ENCODE measurements around the gene HJV.

HJV gene

DNA sequence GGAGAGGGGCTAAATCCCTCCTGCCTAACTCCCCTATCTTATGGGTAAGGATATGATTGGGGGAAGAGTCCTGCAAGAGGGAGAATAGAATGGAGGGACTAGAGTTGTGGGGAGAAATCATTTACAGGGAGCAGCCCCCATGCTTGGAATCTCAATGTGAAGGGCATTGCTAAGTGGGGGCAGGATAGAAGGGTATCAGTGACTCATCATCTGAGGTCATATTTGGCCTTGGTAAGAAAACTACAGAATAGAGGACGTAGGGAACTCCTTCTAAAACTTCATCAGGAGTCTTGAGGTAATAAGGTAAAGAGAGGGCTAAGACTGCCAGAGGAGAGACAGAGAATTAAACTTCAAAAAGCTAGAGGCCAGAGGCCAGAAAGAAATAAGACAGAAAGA, 487 bp downstream of the HJV start:
- no peak for DNase-seq

DNA sequence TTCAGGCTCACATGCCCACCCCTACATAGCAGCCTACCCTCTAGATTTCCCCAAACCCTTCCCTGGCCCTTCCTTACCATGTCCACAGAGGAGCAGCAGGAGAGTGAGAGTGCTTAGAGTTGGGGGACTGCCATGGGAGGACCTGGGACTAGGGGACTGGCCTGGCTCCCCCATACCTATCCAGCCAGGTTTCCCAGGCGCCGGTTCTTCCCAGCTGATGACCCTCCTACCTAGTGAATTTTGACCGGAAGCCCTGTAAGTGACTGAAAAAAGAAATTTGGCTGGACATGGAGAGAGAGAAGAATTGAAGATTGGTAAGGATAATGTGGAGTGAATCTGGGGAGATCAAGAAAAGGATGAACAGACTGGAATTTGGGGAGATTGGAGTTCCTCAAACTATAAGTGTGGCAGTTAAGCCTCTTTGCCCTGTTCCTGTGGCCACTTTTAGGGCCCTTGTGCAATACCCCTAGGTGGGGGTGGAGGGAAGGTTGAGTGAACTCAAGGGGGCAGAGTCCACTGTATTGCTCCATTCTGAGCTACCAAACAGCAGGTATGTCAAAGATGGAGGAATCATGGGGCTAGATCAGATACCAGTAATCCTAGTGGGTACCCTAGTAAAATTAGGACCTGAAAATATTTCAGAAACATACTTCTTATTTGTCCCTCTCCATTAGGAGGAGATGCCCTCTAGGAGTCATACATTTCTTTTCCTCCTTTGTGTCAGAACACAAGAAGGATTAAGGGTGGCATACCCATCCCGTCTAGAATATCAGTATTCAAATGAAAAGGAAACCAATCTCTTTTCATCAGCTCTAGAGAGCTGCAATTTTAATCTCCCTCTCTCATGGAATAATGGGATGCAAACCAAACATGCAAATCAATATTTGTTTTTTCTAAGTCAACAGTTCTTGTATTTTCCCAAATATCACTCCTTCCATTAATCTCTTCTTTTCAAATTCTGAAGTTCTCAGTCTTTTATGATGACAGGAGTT, 1.2 kb downstream of the HJV start:
- no peak for DNase-seq

DNA sequence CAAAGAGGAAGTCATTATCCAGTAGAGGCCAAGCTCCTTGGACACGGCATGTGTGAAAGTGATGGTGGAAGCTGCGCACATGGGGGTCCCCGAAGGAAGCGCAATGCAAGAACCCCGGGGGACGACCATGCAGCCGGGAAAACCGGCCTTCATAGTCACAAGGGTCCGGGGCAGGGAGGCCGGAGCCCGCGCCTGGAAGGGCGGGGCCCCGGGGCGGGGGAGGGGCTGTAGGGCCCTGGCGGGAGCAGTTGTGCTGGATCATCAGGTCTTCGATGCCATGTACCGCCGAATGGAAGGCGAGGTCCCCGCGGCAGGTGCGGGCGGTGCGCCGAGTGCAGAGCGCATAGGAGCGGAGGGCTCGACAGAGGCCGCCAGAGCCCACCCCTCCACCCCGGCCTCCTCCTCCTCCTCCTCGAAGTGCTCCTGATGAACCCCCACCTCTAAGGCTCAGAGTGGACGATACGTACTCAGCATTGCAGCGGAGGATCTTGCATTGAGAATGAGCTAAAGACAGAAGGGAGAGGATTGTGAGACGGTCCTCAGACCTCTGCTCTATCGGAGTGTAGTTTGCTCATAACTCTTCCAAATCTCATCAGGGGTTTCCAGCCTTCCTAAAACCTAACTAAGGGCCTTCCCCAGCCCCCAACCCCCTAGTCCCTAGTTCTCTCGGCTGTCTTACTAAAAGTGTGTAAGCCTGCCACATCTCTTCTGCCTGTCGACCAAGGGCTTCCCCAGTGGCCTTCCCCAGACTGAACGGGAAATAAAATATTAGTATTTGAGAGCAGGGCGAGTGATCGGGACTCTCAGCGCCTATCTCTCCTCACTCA, 2.1 kb downstream of the HJV start:
- no peak for DNase-seq

DNA sequence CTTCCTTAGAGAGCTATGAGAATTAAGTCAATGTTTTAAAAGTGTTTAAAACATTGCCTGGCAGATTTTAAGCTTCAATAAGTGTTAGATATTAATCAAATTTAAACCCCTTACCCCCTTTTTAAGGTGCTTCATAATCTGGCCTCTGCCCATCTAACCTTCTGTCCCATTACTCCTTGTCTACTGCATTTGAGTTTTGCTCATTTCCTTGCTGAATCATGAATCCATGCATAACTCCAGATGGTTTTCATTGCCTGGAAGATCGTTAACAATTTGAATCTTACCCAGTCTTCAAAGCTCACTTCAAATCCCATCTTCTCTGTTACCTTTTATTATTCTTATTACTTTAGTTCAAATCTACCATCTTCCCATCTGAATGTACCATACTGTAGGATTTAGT, 4.6 kb downstream of the HJV start:
- no peak for DNase-seq

DNA sequence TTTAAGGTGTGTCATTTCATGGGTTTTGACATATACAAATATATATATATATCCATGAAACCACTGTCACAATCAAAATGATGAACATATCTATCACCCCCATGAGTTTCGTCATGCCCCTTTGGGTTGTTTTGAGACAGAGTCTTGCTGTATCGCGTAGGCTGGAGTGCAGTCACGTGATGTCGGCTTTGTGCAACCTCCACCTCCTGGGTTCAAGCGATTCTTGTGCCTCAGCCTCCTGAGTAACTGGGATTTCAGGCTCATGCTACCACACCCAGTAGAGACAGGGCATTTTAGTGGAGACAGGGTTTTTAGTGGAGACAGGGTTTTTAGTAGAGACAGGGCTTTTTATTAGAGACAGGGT, 8.0 kb downstream of the HJV start:
- DNase-seq = no peak

DNA sequence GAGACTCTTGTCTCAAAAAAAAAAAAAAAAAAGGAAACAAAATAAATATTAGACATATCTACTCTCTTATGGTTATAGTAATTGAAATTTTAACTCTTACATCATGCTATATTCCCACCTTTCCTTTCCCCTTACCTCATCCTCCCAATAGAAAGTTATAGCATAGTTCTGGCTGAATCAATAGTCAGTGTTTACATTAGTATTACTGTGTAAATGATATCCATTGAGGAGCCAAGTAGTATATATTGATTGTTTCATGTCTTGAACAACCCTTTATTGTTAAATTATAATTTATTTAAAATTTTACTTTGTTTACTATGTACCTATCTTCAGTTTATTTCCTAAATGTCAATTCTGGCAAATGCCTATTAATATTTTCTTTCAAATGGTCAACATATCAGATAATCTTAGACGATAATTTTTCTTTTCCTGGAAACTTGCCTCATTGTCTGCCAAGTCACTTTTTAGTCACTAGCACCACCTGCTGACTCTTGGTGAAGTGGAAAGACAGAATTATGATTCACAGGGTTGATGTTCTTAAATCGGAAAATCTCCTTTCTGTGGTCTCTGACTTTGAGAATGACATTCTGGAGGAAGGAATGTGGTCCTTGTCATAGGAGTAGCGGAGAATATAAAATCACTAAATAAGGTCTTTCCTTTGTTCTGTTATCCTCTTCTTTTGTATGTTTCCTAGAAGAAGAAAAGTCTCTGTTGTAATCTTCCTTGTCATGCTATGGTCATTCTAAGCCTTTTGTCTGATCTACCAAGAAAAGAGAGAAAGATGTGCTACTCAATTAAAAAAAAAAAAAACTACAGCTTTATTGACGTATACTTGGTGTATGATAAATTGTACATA, 8.6 kb downstream of the HJV start:
- DNase-seq = peak; percentile 76

DNA sequence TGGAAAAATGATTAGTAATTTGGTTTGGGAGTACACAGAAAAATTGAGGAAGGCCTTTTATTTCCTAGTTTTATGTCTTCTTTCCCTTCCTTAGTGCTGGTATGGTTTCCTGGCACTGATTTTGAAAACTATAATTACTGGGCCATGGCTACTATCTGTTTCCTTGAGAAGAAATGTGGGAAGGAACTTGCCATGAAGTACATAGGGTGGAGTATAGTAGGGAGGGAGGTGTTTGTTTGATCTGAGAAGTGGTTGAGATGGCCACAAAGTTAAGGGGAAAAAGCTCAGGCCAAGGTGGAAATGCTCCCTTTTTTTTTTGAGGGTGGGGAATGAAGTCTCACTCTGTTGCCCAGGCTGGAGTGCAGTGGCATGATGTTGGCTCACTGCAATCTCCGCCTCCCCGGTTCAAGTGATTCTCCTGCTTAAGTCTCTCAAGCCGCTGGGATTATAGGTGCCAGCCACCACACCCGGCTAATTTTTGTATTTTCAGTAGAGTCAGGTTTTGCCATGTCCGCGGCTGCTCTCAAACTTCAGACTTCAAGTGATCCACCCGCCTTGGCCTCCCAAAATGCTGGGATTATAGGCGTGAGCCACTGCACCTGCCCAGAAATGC, 11.3 kb downstream of the HJV start:
- no peak for DNase-seq

DNA sequence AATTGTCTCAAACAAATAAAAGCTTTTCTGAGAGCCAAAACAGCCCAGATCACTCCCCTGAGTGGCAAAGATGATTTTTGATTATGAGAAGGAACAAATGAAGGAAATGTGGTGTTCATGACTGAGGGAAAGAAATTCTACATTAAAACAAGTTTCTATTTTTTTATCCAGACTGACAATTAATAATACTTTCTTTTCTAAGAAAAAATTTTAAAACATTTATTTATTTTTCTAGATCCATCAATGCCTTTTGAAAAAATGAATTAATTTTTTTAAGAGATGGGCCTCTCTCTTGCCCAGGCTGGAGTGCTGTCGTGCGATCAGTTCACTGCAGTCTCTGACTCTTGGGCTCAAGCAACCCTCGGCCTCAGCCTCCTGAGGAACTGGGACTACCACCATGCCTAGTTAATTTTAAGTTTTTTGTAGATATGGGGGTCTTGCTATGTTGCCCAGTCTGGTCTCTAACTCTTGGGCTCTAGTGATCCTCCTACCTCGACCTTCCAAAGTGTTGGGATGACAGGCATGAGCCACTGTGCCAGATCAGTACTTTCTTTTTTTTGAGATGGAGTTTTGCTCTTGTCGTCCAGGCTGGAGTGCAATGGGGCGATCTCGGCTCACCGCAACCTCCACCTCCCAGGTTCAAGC, 13.9 kb downstream of the HJV start:
- no peak for DNase-seq

DNA sequence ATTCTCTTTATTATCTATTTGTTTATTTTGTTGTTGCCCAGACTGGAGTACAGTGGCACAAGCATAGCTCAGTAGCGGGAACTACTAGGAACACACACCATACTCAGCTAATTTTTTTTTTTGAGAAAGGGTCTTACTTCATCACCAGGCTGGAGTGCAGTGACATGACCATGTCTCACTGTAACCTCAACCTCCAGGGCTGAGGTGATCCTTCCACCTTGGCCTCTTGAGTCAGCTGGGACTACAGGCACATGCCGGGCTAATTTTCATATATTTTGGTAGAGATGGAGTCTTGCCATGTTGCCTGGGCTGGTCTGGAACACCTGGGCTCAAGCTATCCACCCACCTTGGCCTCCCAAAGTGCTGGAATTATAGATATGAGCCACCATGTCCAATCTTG, 19.8 kb downstream of the HJV start:
- DNase-seq = no peak

DNA sequence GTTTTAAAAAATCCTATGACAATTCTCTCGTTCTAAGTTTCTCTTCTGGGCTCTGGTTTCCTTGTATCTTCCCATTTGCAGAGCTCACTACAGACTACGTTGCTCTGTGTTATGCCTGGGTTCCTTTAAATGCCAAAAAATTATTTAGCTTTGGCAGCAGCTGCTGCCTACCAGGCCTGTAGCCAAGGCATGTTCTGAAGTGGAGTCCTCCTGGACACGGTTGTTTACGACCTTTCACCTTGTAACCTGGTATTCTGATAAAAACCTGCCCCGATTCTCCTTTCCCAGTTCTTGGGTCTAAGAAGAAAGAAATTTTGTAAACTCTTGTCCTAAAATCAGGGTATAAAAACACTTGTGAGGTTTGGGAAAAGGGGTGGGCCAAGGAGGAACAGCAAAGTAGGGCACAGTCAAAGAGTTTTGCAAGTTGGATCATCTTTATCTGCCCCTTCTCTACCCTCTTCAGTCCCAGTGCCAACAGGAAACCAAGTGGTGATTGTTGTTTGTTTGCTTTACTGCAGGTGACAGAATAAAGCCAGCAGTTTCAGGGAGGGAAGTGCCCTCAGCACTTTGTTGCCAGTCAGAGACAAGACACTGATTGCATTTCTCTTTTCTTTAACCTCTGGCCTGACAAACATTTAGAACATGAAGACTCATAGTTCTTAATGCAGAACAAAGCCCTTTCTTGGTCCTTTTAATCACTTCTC, 22.1 kb downstream of the HJV start:
- peak; percentile 92 for DNase-seq

DNA sequence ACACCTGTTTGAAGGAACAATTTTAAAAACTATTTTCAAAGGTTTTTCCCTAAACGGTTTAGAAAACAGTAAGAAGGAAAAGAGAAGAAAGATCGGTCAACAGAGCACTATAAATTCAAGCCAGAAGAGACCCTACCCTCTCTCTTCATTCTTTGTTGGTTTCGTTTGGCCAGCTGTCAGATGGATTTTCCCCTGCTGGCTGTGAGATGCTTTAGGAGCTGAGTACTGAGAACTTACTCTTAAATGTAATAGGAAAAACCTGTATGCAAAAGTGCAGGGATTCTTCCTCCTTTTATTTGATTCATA, 23.9 kb downstream of the HJV start:
- peak; percentile 66 for DNase-seq

DNA sequence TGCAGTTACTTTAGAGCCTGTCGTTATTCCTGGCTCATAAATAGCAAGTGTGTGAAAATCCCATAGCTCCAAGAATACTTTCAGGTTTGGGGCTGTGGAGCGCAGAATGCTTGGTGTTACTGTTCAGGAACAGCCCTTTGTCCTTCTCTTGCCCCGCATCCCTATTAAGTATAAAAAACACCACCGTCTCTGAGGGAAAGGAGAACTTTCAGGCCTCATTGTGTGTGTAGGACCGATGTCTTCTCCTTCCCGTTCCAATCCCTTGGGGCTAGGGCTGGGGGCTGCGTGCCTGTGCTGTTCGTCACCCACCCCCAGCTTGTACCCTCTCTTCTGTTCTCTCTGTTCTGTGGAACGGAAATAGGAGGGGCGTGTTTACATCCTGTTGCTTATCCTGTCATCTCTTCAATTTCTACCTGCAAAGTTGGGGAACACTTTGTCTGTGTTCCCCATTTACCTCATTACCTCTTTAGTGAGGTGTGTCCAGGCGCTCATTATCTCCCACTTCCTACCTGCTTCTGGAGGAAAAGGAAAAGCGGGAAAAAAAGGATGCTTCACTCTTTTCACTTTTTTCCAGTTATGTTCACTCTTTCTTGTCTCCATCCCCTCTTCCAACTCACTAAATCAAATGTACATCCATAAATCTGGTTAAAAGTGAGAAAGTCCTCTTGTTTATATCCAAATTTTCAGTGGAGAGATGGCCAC, 24.4 kb downstream of the HJV start:
- DNase-seq = peak; percentile 69

DNA sequence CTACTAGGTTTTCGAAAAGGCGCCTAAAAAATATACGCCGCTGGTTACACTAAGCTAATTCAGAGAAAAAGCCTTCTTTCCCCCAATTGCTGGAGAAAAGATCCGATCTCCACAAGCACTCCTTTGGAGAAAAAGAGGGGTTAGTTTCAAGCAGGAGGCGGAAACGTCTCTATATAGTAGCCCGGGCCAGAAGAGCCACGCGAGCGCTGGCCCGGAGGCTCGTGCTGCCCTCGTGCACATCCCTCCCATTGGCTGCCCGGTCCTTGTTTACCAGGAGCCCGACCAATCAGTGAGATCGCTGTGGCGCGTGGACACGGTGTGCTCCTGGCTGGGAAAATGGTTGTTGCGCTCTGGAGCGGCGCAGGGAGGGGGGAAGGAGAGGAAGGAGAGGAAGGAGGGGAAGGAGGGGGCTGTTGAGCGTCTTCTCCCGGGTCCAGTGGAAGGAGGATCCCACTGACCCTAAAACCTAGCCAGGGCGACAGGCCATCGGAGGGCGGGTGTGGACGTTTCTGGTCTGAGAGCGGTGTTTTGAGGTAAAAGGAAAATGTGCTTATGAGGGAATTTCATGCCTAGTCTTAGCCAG, 25.0 kb downstream of the HJV start, which contains the start of gene TXNIP:
Gene TXNIP (minus strand): TSS at position 147 of the 583 bp plus-strand sequence. CDS start 313 bp downstream, outside the sequence.
- peak; percentile 99 for DNase-seq

DNA sequence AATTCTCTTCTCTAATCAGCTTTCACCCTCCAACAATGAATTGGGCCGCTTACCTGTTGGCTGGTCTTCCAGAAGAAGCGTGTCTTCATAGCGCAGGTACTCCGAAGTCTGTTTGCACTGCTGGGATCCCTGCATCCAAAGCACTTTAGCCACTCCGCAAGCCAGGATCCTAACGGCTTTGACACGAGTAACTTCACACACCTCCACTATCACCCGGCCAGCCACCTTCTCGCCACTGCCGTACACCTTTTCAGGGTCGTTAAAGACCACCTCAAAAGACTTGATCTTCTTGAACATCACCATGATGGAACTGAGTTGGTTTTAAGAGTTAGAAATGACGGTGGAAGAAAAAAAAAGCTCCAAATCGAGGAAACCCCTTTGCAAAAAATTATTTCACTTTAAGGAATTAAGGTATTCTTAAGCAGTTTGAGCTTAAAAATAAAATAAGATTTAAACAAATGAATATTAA, 25.5 kb downstream of the HJV start:
- peak; percentile 57 for DNase-seq

DNA sequence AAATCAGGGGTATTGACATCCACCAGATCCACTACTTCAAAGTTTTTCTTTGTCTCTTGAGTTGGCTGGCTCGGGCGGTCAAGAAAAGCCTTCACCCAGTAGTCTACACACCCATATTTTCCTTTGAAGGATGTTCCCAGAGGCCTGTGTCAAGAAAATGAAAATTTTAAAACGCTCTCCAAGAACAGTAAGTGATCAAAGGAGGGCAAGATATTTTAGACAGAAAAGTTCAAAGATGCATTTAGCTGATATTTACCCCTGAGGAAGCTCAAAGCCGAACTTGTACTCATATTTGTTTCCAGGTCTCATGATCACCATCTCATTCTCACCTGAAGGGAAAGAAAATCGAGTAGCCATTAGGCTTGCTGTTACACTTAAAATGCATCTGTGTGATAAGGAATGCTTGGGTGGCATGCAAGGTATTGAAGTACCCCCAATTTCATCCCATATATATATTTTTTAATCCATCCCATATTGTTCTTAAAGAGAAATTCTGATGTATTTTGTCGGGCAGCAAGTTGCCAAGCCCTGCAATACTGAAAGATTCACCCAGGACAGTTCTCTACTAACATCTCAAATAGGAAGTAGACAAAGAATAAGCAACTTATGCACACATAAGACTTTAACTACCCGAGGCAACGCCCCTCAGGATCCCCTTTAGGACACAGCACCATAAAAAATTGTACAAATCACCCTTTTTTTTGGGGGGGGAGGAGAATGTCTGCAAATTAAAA, 26.2 kb downstream of the HJV start:
- DNase-seq = peak; percentile 42

DNA sequence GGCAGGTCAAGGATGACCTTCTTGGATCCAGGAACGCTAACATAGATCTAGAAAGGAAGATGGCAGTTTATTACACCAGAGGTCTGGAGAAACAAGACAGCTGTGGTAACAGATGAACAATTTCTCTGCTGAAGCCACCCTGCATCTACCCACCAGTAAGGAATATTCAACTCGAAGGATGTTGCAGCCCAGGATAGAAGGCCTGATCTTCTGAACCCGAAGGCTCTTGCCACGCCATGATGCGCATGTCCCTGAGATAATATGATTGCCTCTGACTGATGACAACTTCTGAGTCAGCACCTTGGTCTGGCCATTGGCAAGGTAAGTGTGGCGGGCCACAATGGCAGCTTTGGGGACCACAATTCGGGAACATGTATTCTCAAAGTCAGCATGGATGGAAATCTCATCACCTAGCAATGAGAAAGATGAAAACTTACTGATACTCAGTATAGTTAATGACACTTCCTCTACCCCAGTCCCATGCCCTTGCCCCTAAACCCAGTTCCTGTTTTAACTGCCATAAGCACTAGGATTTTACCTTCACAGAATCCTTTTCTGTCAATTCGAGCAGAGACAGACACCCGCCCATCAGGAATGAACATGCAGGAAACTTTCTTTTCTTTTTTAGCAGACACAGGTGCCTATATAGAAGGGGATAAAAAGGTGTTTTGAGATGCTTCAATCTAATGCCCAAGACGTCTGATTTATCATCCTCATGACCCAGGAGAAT, 27.0 kb downstream of the HJV start:
- peak; percentile 71 for DNase-seq

DNA sequence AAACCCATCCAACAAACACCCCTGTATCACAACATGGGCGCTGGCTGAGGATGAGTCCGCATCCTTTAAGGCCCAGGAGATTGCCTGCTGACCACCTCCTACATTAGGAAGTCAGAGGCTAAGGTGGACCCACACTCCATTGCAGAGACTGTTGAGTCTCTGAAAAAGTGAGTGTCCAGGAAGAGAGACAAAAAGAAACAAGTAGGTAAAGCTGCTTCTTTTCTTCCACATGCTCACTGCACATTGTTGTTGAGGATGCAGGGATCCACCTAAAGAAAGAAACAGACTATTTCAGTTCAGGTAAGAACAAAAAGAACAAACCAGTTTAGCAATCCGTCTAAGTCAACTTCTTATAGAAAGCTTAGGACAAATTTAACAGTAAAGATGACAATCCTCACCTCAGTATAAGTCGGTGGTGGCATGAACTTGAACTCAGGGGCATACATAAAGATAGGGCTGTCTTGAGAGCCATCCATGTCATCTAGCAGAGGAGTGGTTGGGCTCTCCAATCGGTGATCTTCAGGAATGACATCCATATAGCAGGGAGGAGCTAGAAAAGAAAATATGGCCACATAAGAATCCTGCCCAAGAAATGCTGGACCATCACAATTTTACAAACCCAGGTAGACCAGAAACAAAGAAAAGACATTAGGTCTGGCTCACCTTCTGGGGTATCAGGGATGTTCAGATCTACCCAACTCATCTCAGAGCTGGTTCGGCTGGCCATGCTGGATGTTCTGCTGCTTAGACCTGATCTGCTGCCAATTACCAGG, 27.7 kb downstream of the HJV start:
- DNase-seq = peak; percentile 31
